Left ventricle myocardium superior (tissue), 1 donor: ENCODE data around the gene SMPD3. TPM values are rescaled to one million over a fixed set of nuclear protein-coding genes. Genes with fewer than 3 reads are reported as not detected.

Experiments
- ATAC-seq: fragments of 200-7000 bp; cut with Tn5 transposase; one replicate; pipeline ENCODE4 v1.9.1; 2020; ENCODE audit warnings: mild to moderate bottlenecking, moderate library complexity
- DNase-seq: peaks from one replicate; pipeline ENCODE4 v3.0.0-alpha.2; 2020
- intact Hi-C: fragments of 100-400 bp; cut with micrococcal nuclease; formaldehyde crosslinking; loops from one replicate; pipeline ENCODE4 v1.11.0; 2022
- total RNA-seq: library from RNA; stranded (reverse); fragmentation: NEBNext Ultra II Directional; extraction: Animal tissue kit (Norgen Biotek cat#: 25700); gene quantifications from one replicate; pipeline ENCODE4 v1.2.1, GENCODE V29; 2021
- donor health status: DM: no; HTN: yes; CAD: no; lungs with severe emphysema.

SMPD3 gene
- total RNA-seq, 1 donor from 2014 or later, result 1.2 TPM

DNA sequence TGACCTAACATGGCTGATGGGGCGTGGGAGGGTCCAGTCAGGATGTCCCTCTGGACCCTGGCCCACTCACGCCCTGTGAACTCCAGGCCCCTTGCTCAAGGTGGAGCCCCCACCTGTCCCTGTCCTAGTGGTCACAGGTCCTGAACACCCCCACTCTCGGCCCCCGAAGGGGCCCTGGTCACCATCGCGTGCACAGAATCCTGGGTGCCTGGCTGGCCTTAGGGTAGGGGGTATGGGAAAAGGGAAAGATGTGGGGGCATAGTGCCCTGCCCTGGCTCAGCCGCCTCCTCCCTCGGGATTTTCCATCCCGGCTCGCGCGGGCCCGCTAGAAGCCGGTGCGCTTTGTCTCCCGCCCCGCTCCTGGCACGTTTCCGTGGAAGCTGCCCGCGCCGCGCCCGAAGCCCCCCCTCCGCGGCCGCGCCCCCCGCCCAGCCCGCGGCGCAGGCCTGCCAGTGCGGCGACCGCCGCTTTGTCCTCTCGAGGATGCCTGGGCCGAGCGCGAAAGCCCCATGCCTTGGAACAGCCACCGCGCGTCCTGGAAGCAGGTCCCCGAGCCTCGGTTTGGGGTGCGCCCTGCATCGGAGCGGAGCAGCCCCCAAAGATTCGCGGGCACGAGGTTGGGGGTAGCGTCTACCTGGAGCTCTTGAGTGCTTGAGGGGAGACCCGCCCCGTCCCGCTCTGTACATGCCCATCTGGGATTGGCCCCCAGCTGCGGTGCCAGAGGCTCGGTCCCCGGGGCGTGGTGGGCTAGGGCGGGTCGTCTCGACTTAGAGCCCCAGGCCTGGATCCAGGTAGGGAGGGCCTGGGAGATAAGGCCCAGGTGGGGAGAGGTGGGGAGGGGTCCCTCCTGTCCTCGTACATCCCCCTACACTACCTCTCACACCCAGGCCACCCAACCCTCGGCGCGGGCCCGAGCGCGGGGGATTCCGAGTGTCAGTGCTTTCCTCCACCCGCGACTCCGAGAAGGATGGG, 1.3 kb downstream of the SMPD3 start:
- ATAC-seq, result no peak
- intact Hi-C loops, result no loop called here
- DNase-seq, result peak; percentile 27

- DNase-seq, result no peak
These were observed 2.9 kb downstream of the SMPD3 start for GRCh38 chr16:68445458-68445857.

GRCh38 chr16:68444056-68444657, 4.2 kb downstream of the SMPD3 start:
- peak; percentile 40 for DNase-seq
- no peak for ATAC-seq
- intact Hi-C loops, result no loop called here

More at GRCh38 chr16:68445458-68445857, 2.9 kb downstream of the SMPD3 start:
- intact Hi-C loops, result no loop called here
- ATAC-seq, result no peak

GRCh38 chr16:68436581-68436980, 11.7 kb downstream of the SMPD3 start:
- DNase-seq, result no peak
- no peak for ATAC-seq
- intact Hi-C loops, result no loop called here

DNA sequence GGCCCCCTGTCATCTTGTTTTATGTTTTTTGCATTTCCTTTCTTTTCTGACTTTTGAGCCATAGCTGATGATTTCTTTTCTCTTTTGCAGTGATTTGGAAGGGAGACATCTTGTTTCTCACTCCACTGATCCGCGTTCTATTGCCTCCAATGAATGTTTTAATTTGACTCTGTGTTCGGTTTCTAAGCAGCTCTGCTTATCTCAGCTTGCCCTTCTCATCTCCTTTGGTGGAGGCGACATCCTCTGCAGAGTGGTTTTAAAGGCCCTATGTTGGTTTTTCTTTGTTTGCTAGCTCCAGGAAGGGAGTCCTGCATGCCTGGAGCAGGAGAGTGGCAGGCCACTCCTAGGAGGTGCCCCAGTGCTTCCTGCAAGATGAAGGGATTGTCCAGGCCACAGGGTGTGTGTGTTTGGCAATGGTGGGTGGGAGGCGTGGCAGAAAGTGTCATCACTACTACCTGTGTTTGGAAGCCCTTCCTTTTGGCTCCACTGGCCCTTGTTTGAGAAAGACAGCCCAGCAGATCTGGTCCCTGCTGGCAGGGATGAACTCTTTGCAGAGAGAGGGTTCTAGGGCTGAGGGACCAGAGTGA, 13.6 kb downstream of the SMPD3 start:
- intact Hi-C loops, result no loop called here
- DNase-seq, result no peak

GRCh38 chr16:68433316-68433715, 15.0 kb downstream of the SMPD3 start:
- no peak for DNase-seq
- ATAC-seq, result no peak
- intact Hi-C loops, result no loop called here

More for the DNA sequence above, 13.6 kb downstream of the SMPD3 start:
- ATAC-seq, result no peak

DNA sequence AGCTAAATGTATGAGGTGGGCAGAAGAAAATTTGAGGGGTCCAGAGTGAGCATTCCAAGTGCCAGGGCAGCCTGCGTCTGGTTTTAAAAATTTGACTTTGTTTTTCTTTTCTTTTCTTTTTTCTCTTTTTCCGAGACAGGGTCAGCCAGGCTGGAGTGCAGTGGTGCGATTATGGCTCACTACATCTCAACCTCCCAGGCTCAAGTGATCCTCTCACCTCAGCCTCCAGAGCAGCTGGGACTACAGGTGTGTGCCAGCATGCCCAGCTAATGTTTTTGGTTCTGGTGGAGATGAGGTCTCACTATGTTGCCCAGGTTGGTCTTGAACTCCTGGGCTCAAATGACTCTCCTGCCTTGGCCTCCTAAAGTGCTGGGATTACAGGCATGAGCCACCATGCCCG, 15.6 kb downstream of the SMPD3 start:
- ATAC-seq (no peak), DNase-seq (no peak)
- intact Hi-C loops, result no loop called here

DNA sequence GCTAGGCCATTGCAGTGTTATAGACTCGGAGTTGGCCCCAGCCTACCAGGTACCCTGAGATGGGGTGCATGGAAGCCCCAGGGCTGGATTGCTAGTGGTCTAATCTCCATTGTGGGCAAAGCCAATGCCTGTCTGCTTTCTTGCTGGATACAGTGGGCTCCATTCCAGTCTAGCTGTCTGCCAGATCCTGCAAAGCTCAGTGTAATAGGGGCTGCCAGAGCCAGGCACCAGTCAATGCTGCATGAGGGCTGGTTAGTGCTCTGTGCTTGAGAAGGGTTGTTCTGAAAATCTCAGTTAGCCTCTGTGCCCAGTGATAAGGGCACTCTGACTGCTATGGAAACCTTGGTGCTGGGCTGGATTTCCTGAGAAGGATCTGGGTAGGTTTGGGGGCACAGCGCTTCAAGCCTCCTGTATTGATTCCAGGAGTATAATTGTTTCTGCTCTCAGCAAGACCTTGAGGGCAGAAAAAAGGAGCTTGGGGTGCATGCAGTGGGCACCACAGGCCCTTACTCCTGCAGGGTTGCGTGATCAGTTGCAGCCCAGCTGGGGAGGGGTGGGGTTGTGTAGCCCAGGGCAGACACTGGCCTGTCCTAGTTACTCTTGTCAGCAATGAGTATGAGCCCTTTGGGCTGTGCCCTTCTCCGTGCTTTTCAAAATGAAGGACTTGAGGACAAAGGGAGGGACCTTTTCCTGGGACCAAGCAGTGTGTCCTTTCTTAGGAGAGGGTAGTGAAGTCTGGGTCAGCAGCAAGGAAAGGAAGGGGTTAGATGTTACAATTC, 19.0 kb downstream of the SMPD3 start:
- no peak for DNase-seq
- peak; percentile 14 for ATAC-seq
- intact Hi-C loops, result no loop called here

GRCh38 chr16:68427649-68428303, 20.5 kb downstream of the SMPD3 start:
- intact Hi-C loops, result no loop called here
- ATAC-seq, result no peak
- no peak for DNase-seq

DNA sequence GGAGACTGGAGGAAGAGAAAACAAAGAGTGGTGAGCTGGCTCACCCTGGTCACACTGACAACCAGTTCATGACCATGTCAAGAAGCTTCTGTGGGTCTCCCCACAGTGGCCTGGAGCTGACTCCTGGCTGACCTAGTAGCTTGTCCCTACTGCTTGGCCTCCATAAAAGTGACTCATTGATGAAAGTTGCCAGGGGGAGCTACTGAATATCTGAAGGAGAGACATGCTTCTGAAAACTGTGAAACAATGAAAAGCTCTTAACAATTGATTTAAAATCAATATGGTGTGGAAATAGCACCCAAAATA, 22.0 kb downstream of the SMPD3 start:
- DNase-seq (no peak), ATAC-seq (no peak)
- intact Hi-C loops, result no loop called here

- DNase-seq, result no peak
- intact Hi-C loops, result no loop called here
- ATAC-seq, result no peak
These were observed 22.6 kb downstream of the SMPD3 start for GRCh38 chr16:68425498-68426346.

DNA sequence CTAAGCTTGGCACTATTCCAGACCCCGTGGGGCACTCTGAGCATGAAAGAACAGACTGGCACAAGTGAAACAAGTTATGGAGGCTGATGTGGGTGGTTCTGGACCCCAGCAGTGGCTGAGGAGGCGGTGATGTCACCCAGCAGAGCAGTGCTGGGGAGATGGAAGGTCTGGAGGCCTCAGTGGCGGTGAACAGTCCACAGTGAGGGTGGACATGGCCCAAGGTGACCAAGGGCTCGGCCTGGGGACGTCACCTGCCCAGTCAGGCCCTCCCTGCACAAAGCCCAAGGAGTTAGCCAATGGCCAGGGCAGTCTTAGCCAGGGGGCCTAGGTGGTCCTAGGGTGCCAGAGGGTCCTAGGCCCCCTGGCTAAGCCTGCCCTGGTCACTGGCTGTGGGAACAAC, 24.5 kb downstream of the SMPD3 start:
- DNase-seq, result no peak
- intact Hi-C loops, result no loop called here
- no peak for ATAC-seq

DNA sequence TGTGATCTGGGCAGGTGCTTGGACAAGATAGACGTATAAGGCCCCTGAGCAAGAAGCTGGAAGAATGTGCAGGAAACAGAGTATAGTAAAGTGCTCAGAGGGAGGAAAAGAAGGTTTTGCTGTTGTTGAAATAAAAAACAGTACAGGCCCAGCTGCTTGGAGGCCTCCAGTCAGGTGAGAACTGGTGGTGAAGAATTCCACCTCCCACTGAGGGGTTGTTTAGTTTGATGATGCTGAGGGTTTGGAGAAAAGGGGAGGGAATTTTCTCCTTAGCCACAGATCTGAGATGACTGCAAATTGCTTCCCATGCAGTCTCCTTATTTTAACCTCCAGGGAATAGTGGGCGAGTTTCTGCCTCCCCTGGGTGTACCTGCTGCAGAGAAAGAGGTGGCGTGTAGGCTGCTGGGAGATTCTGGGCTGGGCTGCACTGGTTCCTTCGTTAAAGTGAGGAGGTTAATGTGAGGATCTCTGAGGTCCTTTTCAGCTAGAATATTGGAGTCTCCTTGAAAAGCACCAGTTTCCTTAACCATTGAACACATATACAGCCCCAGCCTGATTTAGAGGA, 25.8 kb downstream of the SMPD3 start:
- no peak for DNase-seq
- intact Hi-C loops, result no loop called here
- ATAC-seq, result no peak

GRCh38 chr16:68421076-68421475, 27.2 kb downstream of the SMPD3 start:
- ATAC-seq (no peak), DNase-seq (no peak)
- intact Hi-C loops, result no loop called here

- ATAC-seq (no peak), DNase-seq (no peak)
- intact Hi-C loops, result no loop called here
These were observed 27.9 kb downstream of the SMPD3 start for GRCh38 chr16:68420366-68420942.

DNA sequence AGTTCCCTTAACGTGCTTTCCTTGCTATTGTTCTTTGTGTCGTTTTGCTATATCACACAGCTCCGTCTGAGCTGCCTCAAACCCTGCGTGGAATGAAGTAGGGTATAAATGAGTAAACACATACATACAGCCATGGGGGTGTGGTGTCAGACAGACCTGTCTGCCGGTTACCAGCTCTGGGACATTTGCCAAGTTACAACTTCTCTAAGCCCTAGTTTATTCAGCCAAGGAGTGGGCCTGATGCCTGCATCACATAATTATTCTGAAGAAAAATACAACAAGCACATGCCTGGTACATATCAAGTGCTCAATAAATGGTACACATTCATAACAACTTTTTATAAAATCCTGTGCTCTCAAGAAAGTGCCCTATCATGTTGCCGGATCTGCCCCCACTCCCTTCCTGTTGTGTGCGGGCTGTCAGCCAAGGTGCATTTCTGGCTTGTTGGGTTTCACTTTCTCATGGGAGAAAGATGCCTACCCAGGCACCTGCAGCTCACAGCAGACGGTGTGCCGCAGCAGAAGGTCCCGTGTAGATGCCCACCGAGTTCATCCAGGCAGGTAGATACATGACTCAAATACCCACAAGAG, 30.5 kb downstream of the SMPD3 start:
- no peak for ATAC-seq
- no peak for DNase-seq
- intact Hi-C loops, result no loop called here
